Stimulated activated CD8-positive, alpha-beta memory T cell treated with anti-CD3 and anti-CD28 coated beads, Interleukin-12 subunit alpha, Interleukin-12 subunit beta, amount 100 ng/mL, for 24 hours (primary cell): ENCODE measurements around the gene SPATA6.
"Not testable (repeated sequence)": the region's sequence is repeated elsewhere in the genome, so short reads cannot be mapped to it uniquely, and the experiment has no call there.

Experiments
- DNase-seq: peaks from one replicate; pipeline ENCODE4 v3.0.0-alpha.2; 2020; ENCODE audit errors: extremely low read depth

SPATA6 gene

DNA sequence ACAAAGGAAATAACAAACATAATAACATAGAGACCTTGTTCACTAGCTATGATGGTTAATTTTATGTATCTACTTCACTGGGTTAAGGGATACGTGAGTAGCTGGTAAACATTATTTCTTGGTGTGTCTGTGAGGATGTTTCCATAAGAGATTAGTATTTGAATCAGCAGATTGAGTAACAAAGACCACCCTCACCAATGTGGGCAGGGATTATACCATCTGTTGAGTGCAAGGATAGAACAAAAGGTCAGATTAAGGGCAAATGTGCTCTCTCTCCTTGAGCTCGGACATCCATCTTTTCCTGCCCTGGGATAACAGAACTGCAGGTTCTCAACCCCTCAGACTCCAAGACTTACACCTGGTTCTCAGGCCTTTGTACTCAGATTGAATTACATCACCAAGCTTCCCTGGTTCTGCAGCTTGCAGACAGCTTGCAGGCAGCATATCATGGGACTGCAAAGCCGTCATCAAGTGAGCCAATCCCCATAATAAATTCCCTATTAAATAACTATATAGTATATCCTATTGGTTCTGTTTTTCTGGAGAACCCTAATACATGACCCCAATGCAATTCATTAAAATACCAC lies 9.2 kb downstream of the SPATA6 start:
- no peak for DNase-seq

DNA sequence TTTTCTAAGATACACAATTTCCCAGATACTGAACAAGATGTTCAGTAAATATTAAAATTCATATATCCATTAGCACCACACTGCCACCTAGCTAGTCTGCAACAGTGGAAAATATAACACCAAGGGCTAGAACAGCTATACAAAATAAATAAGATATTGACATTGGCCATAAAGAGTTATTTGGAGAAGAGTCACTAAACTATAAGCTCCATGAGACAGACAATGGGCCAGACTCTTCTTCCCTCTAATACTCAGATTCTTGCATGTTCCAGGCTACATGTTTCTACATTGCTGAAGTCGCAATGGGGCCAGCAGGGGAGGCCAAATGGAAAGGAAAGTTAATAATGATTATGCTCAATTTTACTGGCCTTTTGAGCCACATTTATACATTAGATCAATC lies 21.5 kb downstream of the SPATA6 start:
- no peak for DNase-seq

DNA sequence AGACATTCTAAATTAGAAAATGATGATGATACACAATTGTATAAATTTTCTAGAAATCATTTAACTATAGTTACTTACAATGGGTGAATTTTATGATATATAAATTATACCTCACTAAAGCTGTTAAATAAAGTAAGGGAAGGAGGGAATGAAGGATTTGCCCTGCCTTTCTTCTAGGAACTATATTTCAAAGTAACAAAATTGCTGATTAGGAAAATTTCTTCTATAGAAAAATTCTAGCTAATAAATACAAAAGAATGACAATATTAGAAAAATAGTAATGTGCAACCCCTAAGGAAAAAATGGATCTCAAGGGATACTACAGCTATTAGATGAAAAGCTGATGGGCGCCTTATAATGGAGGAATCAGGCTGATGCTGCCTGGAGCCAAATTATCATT lies 23.1 kb downstream of the SPATA6 start:
- DNase-seq, result no peak

DNA sequence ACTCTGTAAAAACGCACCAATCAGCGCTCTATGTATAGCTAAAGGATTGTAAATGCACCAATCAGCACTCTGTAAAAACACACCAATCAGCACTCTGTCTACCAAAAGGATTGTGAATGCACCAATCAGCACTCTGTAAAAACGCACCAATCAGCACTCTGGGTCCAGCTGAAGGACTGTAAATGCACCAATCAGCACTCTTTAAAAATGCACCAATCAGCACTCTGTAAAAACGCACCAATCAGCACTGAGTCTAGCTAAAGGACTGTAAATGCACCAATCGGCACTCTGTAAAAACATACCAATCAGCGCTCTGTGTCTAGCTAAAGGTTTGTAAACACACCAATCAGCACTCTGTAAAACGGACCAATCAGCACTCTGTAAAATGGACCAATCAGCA lies 27.8 kb downstream of the SPATA6 start:
- not testable (repeated sequence) for DNase-seq

DNA sequence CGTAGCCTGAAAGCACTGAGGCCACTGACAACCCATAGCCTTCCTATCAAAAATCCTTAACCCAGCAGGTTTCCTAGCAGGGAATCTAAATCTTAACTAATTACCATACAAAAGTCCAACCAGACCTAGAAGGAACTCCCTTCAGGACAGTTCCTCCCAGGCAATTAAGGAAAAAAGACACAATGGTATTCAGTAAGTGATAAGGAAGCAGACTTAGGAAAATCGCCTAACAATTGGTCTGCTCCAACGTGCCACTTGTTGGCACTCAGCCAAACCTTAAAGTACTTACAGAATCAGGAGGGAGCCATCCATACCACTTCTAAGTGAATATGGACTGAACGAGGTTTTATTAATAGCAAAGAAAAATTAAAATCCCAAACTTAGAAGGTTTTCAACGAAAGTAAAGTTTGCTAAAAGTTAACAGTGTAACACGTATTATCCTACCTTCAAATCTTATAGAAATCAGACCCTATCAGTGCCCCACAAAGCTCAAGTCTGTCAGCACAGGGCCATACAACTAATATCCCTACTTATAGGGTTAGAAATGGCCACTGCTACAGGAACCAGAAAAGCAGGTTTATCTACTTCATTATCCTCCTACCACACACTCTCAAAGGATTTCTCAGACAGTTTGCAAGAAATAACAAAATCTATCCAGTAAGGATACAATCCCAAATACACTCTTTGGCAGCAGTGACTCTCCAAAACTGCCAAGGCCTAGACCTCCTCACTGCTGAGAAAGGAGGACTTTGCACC lies 29.0 kb downstream of the SPATA6 start:
- DNase-seq, result no peak

DNA sequence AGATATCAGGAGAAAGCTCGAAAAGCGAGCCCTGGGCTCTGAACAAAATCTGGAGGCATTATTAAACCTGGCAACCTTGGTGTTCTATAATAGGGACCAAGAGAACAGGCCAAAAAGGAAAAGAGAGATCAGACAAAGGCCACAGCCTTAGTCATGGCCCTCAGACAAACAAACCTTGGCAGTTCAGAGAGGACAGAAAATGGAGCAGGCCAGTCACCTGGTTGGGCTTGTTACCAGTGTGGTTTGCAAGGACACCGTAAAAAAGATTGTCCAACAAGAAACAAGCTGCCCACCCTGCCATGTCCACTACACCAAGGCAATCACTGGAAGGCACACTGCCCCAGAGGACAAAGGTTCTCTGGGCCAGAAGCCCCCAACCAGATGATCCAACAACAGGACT lies 31.2 kb downstream of the SPATA6 start:
- DNase-seq, result not testable (repeated sequence)

DNA sequence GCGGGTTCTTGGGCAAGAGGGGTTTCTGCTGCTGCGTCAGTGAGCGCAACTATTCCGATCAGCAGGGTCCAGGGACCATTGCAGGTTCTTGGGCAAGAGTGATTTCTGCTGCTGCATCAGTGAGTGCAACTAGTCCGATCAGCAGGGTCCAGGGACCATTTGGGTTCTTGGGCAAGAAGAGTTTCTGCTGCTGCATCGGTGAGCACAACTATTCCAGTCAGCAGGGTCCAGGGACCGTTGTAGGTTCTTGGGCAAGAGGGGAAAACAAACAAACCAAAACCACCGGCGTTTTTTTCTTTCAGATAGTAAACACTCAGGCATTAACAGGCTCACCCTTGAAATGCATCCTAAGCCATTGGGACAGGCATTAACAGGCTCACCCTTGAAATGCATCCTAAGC lies 32.6 kb downstream of the SPATA6 start:
- DNase-seq, result no peak

DNA sequence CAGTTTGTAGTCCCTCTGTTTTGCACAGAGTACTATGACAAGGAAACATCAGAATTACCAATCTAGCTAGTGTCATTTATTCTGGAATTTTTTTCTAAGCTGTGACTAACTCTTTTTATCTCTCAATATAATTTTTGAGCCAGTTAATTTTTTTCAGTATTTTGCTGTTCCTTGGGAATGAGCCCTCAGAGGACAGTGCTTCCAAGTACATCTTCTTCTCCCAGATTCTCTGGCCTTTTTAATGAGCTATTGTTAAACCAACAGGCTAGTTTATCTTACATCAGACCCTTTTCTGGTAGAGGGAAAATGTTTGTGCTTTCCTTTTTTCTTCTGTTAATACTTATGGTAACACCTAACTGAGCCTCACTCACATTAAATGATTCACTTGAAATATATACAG lies 34.6 kb downstream of the SPATA6 start:
- DNase-seq, result not testable (repeated sequence)

DNA sequence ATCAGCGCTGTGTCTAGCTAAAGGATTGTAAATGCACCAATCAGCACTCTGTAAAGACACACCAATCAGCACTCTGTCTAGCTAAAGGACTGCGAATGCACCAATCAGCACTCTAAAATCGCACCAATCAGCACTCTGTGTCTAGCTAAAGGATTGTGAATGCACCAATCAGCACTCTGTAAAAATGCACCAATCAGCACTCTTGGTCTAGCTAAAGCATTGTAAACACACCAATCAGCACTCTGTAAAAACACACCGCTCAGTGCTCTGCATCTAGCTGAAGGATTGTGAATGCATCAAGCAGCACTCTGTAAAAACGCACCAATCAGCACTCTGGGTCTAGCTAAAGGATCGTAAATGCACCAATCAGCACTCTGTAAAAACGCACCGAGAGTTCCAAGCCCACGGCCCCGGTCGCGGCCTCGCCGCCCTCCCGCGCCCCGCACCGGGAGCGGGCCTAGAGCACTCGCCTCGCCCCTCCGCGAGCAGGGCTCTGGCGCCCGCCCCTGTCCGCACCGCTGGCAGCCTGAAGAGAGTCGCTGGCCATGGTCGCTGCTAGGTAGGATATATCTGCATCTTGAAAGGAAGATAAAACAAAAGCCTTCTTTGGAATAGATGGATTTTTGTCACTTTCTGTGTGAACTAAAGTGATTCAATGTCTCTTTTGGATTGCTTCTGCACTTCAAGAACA lies 36.5 kb downstream of the SPATA6 start:
- not testable (repeated sequence) for DNase-seq

DNA sequence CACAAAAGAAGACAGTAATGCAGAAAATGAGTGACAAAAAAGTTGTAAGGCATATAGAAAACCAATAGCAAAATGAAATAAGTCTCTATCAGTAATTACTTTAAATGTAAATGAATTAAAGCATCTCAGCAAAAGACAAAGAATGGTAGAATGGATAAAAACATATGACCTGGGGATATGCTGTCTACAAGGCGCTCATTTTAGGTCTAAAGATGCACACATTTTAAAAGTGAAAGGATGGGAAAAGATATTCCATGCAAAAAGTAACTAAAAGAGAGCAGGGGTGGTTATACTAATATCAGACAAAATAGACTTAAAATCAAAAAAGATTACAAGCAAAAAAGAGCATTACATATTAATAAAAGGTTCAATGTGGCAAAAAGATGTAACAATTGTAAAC lies 41.2 kb downstream of the SPATA6 start:
- DNase-seq, result no peak

DNA sequence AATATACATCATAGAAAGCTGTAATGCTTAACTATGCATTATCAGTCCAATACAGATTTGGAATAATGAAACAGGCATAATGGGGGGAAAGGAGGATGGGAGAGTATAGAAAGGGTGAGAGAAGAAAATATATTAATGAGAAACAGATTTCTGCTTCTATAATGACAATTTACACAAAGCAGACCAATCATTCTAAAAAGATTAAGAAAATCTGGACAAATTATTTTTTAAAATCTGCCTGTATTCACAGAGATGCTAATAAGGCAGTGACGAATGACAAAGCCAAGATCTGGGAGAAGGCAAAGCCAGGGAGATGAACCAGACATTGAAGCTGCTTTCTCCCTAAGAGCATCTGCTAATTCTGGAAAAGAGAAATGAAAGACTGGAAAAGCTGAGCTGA lies 50.0 kb downstream of the SPATA6 start:
- DNase-seq, result no peak

DNA sequence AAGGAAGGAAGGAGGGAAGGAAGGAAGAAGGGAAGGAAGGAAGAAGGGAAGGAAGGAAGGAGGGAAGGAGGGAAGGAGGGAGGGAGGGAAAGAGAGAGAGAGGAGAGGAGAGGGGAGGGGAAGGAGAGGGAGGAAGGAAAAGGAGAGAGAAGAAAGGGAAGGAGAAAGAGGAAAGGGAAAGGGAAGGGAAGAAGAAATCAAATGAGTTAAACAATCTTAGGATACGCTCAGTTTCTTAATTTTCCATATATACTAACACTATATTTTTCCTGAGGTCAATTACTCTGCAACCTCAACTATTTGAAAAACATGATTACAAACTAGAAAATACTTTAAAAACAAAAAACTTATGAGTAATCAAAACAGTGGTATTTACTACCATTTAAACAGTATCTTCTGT lies 53.3 kb downstream of the SPATA6 start:
- no peak for DNase-seq

DNA sequence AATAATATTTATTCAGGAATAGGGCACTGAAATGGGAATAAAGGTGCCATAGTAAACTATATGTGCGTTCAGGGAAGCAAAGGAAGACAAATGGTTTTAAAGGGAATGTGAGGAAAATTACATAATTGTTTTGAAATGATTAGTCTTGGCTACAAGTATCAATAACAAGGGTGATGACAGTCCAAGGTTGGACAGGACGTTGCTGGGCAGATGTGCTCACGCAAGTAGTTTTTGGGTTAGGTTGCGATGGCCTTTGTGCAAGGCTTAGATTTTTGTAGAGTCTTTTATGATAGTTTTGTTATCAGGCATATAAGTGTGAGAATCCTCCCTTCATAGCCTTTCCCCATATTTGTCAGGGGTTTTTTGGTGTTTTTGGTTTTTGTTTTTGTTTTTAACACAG lies 57.0 kb downstream of the SPATA6 start:
- DNase-seq, result no peak

DNA sequence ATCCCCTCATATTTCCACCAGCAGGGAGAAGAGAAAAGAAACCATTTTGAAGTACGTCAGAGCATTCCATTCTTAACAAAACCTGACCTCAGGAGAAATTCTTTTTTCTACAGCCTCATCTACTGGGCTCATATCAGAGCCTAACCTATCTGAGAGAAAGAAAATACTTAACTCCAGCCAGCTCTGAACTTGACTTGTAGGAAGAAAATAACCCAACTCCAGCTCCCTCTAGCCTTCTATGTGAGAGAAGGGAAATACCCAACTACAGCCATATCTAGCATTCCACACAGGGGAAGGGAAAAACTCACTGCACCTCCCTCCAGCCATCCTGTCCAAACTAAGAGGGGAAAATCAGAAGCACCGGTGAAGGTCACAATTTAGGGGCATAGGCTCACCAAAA lies 57.7 kb downstream of the SPATA6 start:
- no peak for DNase-seq

DNA sequence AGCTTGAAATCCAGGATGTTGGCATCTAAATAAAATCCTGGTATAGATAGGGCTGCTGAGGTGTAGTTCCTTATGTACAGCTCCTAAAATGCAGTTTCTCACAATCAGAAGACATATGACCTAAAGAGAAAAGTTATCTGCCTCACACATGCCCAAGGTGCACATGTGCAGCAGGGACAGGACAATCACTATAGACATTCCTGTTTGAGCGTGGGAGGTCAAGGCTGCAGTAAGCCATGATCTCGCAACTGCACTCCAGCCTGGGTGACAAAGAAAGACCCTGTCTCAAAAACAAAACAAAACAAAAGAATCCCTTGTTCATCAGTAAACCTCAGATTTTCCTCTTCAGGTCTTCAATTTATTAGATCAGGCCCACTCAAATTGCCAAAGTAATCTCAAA lies 66.1 kb downstream of the SPATA6 start:
- no peak for DNase-seq

DNA sequence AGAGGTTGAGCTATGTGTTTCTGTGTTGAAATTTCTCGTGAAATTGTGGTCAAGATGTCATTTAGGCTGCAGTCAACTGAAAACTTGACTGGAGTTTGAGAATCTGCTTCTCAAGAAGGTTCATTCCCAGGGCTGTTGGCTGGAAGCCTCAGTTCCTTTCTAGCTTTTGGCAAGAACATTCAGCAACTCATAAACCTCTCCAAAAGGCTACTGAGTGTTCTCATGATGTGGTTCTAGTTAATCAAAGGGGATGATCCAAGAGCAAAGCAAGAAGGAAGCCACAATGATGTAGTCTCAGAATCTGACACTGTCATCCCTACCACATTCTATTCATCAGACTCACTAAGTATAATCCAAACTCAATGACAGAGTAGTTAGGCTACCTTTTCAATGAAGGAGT lies 66.6 kb downstream of the SPATA6 start:
- no peak for DNase-seq

DNA sequence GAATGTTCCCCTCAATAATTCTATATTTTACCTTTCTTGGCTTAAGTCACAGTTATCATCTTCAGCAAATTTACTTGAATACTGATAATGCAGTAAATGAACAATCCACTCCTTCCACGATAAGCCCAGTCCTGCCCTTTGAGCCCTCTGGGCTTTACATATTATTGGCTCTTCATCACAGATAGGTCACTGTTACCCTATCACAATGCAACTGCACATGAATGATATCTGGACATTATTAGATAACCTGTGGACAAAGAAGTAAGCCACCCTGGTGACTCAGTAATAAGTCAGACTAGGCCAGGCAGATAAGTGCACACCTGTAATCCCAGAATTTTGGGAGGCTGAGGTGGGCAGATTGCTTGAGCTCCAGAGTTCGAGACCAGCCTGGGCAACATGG lies 69.4 kb downstream of the SPATA6 start:
- DNase-seq, result no peak

DNA sequence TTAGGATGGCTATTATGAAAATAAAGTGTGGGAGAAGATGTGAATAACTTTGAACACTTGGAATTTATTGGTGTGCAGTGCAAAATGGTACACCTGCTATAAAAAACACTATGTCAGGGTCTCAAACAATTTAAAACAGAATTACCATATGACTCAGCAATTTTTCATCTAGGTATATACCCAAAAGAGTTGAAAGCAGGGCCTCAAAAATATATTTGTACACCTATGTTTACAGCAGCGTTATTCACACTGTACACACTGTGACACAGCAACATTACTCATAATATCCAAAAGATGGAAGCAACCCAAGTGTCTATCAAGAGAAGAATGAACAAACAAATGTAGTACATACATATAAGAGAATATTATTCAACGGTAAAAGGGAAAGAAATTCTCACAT lies 75.8 kb downstream of the SPATA6 start:
- DNase-seq, result no peak

DNA sequence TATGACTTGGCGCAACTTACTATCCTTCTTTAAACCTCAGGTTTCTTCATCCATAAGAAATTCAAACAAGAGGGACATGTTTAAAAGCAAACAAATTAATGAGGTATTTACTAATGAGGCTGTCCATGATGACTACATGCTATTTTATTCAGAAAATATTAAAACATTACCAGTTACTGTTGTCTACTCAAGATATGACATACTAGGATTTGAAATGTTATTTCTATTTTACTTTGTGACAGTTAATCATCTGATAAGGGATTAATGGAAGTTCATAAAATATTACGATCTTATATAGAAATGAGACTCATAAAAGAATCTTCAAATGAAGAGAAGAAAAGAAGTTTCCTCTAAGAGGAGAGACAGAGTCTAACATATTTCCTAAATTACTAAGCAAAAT lies 80.1 kb downstream of the SPATA6 start:
- no peak for DNase-seq

DNA sequence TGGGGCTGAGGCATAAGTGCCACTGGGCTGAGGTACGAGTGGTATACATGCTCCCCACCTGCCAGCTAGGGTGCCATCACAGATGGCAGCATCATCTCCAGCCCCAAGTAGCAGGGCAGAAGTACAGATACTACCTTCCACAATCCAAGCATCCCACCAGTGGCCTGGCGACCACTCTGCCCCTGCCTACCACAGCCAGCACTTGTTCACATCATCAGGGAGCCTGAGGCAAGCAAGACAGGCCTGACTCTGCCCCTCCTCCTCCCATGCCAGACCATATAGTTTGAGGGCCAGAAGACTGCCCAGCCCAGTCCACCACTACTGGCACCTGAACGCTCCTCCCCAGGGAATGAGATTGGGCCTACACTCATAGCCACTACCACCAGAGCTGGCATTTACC lies 84.6 kb downstream of the SPATA6 start:
- DNase-seq, result no peak

DNA sequence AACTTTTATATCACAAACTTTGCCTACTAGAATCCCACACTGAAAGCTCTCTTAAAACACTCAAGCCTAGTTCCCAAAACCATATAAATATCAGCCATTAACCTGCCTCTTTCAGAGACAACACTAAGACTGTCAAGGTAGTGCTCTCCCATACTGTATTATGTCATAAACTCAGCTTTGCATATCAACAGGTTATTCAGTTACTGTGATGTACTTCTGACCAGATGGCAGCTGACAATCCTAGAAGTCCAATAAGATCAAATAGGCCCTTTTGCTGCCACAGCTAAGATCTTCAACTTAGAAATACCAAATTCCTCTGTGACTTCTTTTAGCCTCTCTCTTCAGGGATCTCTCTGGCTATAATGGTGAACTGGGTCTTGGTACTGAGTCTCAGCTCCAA lies 97.2 kb downstream of the SPATA6 start:
- no peak for DNase-seq

DNA sequence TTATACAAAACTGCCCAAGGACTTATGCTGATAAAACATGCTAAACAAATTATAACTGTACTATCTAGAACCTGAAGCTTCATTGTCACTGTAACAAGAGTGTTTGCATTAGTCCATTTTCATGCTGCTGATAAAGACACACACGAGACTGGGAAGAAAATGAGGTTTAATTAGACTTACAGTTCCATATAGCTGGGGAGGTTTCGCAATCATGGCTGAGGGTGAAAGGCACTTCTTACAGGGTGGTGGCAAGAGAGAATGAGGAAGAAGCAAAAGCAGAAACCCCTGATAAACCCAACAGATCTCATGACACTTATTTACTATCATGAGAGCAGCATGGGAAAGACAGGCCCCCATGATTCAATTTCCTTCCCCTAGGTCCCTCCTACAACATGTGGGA lies 100.4 kb downstream of the SPATA6 start:
- no peak for DNase-seq

DNA sequence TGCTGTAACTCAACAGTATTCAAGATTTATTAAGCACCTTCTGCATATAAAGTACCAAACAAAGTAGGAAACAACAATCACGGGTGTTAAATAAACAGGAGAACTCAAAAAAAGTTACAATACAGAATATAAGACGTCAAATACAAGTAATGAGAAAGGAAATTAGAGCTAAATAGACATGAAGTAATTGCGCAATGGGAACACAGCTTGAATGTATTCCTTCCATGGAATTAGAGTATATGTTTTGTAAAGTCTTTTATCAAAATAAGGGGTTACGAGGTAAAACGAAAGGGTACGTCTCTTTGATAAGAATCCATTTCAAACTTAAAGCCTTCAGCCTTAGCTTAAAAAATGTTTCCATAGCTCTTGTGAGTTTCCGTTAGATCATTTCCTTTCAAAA lies 109.1 kb downstream of the SPATA6 start:
- no peak for DNase-seq
